EL (cell line): ENCODE results near the gene FERMT1.

Experiments
- DNase-seq: peaks from one replicate; pipeline ENCODE4 v3.0.0-alpha.2; 2016

The FERMT1 gene, protein sequence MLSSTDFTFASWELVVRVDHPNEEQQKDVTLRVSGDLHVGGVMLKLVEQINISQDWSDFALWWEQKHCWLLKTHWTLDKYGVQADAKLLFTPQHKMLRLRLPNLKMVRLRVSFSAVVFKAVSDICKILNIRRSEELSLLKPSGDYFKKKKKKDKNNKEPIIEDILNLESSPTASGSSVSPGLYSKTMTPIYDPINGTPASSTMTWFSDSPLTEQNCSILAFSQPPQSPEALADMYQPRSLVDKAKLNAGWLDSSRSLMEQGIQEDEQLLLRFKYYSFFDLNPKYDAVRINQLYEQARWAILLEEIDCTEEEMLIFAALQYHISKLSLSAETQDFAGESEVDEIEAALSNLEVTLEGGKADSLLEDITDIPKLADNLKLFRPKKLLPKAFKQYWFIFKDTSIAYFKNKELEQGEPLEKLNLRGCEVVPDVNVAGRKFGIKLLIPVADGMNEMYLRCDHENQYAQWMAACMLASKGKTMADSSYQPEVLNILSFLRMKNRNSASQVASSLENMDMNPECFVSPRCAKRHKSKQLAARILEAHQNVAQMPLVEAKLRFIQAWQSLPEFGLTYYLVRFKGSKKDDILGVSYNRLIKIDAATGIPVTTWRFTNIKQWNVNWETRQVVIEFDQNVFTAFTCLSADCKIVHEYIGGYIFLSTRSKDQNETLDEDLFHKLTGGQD

GRCh38 chr20:6122873-6123648 lies at the start of gene FERMT1:
FERMT1 (minus strand) TSS chr20:6123030; CDS start chr20:6119554, 3,476 bp downstream.
- peak; percentile 82 for DNase-seq

DNA sequence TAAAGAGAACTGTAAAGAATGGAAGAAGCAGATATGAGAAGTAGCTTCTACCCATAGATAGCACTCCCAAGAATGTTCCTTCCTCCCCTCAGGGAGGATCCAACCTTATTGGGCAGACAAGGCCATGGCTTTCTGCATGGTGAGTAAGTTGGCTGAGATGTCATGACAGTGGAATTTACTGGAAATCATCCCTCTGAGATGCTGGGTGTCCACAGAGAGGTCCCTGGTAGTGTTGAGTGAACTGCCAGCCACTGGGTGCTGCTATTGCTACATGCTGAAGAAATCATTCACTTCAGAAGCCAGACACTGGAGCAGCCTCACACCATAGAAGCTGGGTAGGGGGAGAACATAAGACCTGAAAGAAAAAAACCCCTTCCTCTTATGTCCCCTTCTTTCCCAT lies 46.4 kb upstream of the FERMT1 start:
- peak; percentile 43 for DNase-seq

DNA sequence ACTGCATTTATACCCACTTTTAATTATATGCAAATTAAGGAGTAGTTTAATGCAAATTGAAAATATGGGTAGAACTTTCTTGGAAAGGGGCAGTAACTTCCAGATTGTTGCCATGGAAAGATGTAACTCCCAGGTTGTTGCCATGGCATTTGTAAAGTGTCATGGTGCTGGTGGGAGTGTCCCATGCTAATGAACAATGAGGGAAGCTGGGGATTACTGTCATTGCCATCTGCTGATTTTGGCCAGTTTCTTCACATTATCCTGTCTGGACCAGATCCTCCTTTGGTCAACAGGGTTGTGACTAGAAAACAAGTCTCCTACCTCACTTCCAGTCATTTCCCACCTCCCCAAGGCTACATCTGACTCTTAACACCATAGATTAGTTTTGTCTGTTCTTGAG lies 45.4 kb upstream of the FERMT1 start:
- DNase-seq, result no peak

DNA sequence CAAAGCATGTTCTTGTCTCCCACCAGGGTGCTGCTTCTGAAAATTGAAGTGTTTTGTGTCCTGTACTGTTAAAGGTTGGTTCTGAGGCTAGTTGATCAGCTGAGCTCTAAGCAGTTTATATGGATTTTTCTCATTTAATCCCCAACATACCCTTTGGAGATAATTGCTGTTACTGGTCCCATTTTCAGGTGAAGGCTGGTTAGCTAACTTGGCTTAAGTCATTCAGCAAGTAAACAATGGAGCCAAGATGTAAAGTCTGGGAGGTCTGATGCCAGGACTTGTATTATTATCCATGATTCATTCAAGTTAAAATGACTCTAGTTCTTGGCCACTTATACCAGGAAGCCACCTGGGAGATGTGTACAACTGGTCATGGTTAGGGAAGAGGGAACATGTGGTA lies 42.5 kb upstream of the FERMT1 start:
- DNase-seq, result no peak

DNA sequence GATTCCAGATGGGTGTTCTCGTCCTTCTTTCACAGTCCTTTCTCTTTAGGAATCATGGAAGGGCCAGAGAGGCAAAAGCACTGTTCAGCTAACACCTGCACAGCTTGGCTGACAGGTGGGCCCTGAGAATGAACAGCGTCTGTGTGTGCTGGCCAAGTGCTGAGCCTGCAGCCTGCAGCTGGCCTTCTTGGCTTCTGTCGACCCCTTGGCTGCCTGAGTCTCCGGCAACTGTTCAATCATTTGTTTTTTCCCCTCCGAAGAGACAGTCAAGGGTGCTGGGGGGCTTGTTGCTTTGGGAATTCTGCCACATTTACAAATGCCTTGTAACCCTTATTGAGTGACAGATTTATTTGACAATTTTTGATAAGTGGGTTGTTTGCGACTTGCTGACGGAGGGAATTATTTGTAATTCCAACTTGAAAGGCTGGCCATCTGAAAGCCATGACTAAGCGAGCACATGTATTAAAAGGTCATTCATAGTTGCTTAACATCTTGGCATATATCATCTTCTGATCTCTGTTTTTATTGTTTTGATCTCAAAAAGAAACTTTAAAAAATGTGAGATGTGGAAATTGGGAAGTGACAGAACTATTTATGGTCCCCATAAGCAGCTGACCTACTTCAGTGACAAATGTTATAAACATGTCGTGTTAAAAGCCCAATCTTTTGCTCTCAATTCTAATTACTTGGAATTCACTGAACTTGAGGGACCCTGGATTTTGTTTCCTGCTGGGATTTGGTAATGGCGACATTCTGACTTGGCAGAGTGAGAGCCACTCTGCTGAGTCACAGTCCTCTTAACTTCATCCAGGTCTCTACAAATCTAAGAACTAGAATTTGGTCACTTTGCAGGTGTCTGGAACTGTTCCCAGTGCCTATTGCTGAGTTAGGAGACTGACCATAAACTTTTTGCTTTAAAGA lies 41.9 kb upstream of the FERMT1 start:
- DNase-seq, result no peak

GRCh38 chr20:6160736-6161135 lies 37.9 kb upstream of the FERMT1 start:
- no peak for DNase-seq

DNA sequence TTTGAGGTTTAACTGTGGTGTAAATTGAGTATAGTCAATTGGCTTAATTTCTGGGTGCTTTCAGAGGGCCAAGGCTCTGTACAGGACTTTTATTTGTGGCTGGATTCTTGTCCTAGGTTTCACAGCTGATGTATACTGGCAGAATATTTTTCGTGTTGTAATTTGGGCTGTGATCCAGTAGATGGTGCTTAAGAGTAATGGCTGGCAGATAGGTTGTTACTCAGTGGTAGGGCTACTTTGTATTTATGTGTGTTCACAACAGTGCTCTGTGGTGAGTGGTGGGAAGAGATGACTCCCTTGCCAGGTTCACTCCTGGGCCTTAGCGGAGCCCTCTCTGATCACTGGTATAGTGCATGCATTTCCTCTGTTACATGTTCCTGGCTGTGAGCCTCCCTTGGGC lies 34.5 kb upstream of the FERMT1 start:
- DNase-seq, result no peak

- no peak for DNase-seq
Measured at GRCh38 chr20:6152777-6153176, 29.9 kb upstream of the FERMT1 start.

DNA sequence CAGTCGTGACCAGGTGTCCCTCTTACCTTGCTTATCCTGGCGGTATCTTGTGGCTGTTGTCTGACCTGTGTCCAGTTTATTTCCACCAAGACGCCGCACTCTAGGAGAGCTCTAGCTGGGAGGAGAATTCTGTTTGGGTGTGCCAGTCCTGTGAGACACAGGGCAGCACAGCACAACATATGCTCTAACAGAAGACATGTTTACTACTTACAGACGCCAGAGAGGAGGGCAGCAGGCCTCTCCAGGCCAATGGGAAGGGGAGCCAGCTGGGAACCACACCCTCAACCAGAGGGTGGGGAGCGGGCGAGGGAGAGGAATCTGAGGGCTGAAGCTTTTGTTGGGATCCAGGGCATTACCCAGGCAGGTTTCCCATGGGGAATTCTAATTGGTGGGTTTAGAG lies 25.2 kb upstream of the FERMT1 start:
- DNase-seq, result no peak

DNA sequence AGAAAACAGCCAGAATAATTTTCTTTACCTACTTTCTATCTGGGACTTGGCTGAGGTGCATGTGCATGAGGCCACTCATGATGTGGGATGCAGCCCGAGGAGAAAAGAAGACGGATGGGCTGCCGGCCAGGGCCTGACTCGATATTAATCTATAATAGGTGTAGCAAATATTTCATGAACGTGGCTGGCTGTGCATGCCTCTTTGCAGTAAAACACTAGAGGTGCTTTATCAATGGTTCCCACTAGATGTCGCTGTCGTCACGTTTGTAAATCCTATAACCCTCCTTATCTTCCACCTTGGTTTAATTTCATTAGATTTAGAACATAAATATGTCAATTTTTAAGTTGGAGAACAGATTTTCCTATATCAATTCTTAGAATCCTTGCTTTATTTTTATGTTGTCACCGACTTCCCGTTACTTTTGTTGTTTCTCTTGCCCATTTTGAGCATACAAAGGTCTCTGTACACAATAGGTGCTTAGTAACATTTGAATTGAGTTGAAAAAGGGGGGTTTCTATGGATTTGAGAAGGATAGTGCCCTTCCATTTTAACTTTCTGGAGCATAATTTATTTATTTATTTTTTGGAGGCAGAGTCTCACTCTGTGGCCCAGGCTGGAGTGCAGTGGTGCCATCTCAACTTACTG lies 19.6 kb upstream of the FERMT1 start:
- peak; percentile 53 for DNase-seq

GRCh38 chr20:6140947-6141346 lies 18.1 kb upstream of the FERMT1 start:
- DNase-seq, result peak; percentile 10

DNA sequence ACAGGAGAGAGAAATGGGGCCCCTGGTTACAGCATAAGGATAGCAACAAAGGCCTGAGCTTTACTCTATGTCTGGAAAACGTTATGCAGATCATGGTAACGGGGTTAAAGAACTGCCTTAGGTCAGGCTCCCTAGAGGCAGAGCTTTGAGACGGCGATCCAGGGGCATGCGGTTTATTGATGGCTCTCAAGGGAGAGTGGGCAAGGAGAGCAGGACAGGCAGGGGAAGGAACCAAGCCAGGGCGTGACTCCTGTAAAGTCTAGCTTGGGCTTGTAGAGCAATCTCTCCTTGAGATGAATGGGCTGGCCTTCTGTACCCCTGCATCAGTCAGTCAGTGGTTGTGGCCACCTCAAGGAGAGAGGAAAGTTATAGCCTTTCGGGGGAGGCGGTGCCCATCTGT lies 12.5 kb upstream of the FERMT1 start:
- DNase-seq, result no peak

DNA sequence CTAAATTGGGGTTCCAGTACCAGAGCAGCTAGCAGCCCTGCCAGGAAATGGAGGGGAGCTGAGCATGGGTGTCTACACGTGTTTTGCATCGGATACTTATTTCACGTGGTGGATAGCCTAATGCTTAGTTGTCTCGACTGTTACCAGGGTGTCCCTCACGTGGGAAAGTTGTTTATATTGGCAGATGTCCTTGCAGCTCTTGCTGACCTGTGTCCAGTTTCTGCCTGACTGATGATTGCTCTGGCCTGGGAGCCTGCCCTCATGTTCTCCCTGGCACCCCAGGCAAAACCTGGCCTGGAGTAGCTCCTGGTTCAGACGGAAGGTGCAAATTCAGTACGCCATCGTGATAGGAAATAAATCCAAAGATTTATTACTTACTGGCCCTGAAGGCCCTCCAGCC lies 11.8 kb upstream of the FERMT1 start:
- no peak for DNase-seq

DNA sequence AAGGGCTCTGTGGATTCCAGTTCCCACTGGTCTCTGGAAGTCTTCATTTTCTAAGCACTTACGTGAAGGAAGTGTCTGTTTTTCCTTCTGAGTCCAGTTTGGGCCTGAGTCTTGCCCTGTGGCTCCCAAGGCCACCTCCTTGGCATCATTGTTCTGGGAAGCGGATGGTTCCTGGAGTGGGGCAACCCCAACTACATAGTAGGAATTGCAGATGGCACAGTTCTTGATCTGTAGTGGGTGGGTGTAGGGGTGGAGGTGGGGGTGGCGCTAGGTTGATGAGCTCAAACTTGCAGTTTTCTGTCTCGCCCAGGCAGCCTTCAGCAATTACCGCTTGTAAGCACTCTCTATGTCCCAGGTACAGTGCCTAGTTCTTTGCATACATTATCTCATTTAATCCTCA lies 7.2 kb upstream of the FERMT1 start:
- DNase-seq, result no peak

GRCh38 chr20:6127825-6128224 lies 5.0 kb upstream of the FERMT1 start:
- no peak for DNase-seq

GRCh38 chr20:6126846-6127245 lies 4.0 kb upstream of the FERMT1 start:
- DNase-seq, result no peak

DNA sequence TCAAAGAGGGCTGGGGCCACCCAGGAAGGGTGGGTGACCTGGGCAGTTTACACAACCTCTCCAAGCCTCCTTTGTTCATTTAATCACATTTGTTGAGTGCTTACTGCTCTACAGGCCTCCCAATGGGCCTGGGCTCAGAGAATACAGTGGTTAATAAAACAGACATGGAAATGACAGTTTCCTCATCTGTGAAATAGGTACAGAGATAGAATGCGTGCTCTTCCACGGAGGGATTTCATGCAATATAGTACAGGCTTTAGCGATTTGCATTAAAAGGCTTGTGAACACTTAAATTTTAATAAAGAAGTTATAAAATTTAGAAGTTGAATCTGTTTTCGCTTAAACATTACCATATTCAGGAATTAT lies 802 bp upstream of the FERMT1 start:
- no peak for DNase-seq

DNA sequence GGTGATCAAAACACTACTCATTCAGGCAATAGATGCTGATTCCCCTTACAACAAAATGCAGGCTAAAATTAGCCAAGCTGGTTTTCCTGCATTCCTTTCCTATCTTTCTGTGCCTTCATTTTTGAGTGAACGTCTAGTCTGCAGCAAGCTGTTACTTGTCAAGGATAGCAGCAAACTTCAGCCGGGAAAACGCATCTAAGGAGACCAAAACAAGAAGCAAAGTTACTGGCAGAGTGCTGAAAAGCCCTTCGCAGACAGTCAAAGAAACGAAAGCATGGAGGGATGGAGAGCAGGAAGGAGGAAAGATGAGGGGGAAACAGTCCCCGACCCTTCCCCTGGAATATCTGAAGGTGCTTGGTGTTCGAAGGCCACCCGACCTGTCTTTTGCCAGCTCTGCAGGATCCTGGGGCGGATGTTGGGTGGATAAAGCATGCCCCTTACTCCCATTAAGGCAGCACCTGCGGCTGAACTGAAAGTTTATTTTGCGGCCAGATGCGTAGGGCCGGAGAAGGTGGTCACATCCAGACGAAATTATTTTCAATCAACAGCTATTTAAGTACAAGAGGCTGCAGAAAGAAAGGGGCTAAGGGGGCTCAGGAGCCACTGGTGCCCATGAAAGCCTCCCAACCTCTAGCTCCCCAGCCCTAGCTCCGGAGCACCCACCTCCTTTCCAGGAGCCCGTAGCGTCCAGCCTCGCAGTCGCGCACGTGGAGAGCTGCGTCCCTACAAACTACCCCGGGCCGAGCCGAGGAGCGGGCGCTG lies 538 bp downstream of the FERMT1 start:
- peak; percentile 35 for DNase-seq

DNA sequence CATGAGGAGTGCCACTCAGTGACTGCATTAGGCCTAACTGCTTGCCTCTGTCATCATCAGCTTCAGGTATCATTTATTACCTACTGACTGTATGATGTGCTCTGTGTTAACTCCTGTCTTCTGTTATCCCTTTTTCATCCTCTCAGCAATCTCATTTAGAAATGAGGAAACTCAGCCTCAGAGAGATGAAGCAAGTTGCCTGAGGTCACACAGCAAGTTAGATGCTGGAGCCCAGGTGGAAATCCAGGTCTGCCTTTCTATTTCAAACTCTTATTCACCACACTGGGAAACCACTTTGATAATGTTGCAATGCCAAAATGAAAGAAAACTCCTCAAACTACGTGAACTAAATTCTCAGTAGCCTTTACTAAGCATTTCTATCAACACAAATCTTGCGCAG lies 1.3 kb downstream of the FERMT1 start:
- no peak for DNase-seq

- no peak for DNase-seq
Measured at GRCh38 chr20:6120491-6120988, 2.3 kb downstream of the FERMT1 start.

GRCh38 chr20:6116758-6117157 lies 6.1 kb downstream of the FERMT1 start:
- DNase-seq, result no peak
